OCI-LY7 (cell line): ENCODE data around the gene TEX44.

Source experiments
- CTCF ChIP-seq: fragments of 200-600 bp; sonication (generic); conservative IDR thresholded peaks from 2 replicates; pipeline ENCODE4 v1.5.1; 2014; ENCODE audit warnings: mild to moderate bottlenecking, antibody characterized with exemption, low read length, moderate library complexity, mixed read lengths
- EZH2phosphoT487 ChIP-seq: fragments of 200-600 bp; sonication (generic); IDR thresholded peaks from 2 replicates; pipeline ENCODE4 v1.6.1; 2018; ENCODE audit warnings: low read depth, borderline replicate concordance, mild to moderate bottlenecking, mixed run types, antibody characterized with exemption, low read length, moderate library complexity, mixed read lengths

GRCh38 chr2:231546014-231546715 is 46.5 kb upstream of the TEX44 start:
- no peak for TF ChIP-seq CTCF
- no peak for TF ChIP-seq EZH2phosphoT487
